Stimulated activated CD4-positive, alpha-beta T cell treated with anti-CD3 and anti-CD28 coated beads, Interleukin-4, amount 100 ng/mL, for 1 hour (primary cell): ENCODE measurements around the gene ADAMTS2.

Source experiments
- DNase-seq: peaks from one replicate; pipeline ENCODE4 v3.0.0-alpha.2; 2020

ADAMTS2 gene

GRCh38 chr5:179371681-179372680 is 26.7 kb upstream of the ADAMTS2 start:
- no peak for DNase-seq

GRCh38 chr5:179371121-179371510 is 25.9 kb upstream of the ADAMTS2 start:
- no peak for DNase-seq

- no peak for DNase-seq
Measured at GRCh38 chr5:179370490-179371120, 25.3 kb upstream of the ADAMTS2 start.

- DNase-seq, result no peak
Measured at GRCh38 chr5:179369530-179369884, 24.2 kb upstream of the ADAMTS2 start.

- no peak for DNase-seq
Measured at GRCh38 chr5:179368806-179369529, 23.7 kb upstream of the ADAMTS2 start.

- no peak for DNase-seq
Measured at GRCh38 chr5:179368126-179368805, 23.0 kb upstream of the ADAMTS2 start.

- no peak for DNase-seq
Measured at GRCh38 chr5:179367491-179367890, 22.2 kb upstream of the ADAMTS2 start.

GRCh38 chr5:179362355-179362754 is 17.1 kb upstream of the ADAMTS2 start:
- no peak for DNase-seq

GRCh38 chr5:179361037-179361603 is 15.9 kb upstream of the ADAMTS2 start:
- no peak for DNase-seq

- DNase-seq, result no peak
Measured at GRCh38 chr5:179357031-179357430, 11.8 kb upstream of the ADAMTS2 start.

GRCh38 chr5:179355976-179356974 is 11.0 kb upstream of the ADAMTS2 start:
- no peak for DNase-seq

GRCh38 chr5:179354305-179354882 is 9.1 kb upstream of the ADAMTS2 start:
- no peak for DNase-seq

- no peak for DNase-seq
Measured at GRCh38 chr5:179348843-179349242, 3.6 kb upstream of the ADAMTS2 start.

- DNase-seq, result no peak
Measured at GRCh38 chr5:179348011-179348530, 2.8 kb upstream of the ADAMTS2 start.

- no peak for DNase-seq
Measured at GRCh38 chr5:179347581-179347980, 2.3 kb upstream of the ADAMTS2 start.

- no peak for DNase-seq
Measured at GRCh38 chr5:179346875-179347274, 1.6 kb upstream of the ADAMTS2 start.

- DNase-seq, result no peak
Measured at GRCh38 chr5:179346401-179346800, 1.1 kb upstream of the ADAMTS2 start.

GRCh38 chr5:179345183-179345432 is 153 bp downstream of the ADAMTS2 start:
- DNase-seq, result no peak

GRCh38 chr5:179344431-179345182 is 654 bp downstream of the ADAMTS2 start:
- DNase-seq, result no peak
